ENCODE results near the gene TTC34. TPM values are rescaled to one million over a fixed set of nuclear protein-coding genes. Genes with fewer than 3 reads are reported as not detected.

Gene TTC34
- total RNA-seq, 2 donors from 2014 or later = 0.43 to 0.67 TPM

GRCh38 chr1:2640626-2641025 lies 160.9 kb downstream of the TTC34 start:
- intact Hi-C loops (cut with DNase I, micrococcal nuclease) = loop anchor here in 1 of 2 donors (10.0 kb wide), 1 partner anchor 226 kb away; the partner anchor contains the start of gene PEX10
- DNase-seq = no peak
- no peak for ATAC-seq

- no peak for ATAC-seq
- no peak for DNase-seq
- intact Hi-C loops (cut with DNase I, micrococcal nuclease) = loop anchor here in 1 of 2 donors (10.0 kb wide), 1 partner anchor 225 kb away; the partner anchor contains the start of gene PEX10
These were observed 161.6 kb downstream of the TTC34 start for GRCh38 chr1:2639607-2640521.

GRCh38 chr1:2639203-2639602 lies 162.3 kb downstream of the TTC34 start:
- DNase-seq = no peak
- intact Hi-C loops (cut with DNase I, micrococcal nuclease) = no loop called here
- no peak for ATAC-seq

DNA sequence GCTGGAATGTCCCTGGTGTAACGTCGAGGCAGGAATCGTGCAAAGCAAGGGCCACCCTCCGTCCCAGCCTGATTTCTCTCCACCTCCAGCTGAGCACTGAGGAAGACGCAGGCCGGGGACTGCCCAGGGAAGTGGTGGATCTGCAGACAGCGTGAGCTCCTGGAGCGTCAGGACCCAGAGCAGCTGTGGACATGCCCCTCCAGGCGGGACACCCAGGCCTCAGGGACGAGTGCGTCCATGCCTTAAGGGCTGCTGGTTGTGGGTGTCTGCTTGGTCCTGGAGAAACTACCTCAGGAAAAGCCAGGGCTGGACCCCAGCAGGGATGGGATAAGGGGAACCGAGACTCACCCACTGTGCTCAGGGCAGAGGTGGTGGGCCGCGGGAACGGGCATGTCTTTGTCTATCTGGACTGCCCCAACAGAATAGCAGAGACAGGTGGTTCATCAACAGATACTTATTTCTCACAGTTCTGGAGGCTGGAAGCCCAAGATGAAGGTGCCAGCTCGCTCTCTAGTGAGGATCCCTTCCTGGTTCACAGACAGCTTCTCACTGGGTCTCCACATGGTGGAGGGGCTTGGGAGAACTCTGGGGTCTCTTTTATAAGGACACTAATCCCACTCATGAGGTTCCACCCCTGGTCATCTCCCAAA lies 162.9 kb downstream of the TTC34 start:
- intact Hi-C loops (cut with DNase I, micrococcal nuclease) = no loop called here
- ATAC-seq (no peak), DNase-seq (no peak)

DNA sequence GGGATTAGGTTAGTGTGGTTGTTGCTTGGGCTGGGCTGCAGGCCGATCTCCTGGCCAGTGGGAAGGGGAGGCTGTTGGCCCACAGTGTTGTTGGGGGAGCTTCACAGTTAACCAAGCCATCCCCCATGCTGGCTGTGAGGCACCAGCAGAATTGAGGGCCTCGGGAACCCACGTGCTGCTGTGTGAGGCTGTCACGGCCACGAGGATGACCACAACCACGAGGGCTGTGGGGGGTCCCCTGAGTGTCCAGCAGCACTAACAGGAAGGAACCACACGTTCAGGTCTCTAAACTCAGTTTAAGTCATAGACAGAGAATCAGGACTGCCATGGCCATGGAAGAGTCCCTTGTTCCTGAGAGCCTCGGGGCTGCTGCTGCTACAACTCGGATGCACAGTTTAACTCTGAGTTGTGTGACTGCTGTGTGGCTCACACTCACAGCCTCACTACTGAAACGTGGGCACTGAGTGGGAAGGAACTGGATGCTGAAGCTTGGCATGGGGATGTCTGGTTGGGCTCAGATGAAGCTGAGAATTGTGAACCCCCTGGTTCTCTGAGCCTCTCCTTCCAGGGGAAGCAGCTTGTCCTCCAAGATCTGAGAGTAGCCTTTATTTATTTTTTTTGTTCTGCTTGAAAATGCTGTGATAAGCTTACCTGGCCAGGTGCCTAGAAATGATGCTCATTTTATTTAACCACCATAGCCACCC lies 163.9 kb downstream of the TTC34 start:
- DNase-seq (no peak), ATAC-seq (no peak)
- intact Hi-C loops (cut with DNase I, micrococcal nuclease) = no loop called here

DNA sequence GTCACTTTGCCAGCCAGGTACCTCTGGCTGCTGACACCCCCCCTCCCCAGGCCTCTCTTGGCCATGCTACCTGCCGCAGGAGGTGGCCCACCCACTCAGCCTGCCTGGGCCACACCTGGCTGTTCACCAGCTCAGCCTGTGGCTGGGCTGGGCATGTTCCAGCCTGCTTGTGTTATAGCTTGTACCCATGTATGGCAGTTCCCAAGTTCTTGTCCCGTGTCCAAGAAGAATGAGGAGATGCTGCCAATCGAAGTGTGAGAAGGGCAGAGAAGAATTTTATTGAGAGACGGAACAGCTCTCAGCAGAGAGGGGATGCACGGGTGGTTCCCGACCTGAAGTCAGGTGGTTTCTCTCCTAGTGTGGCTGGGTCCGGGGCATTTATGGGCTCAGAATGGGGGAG lies 164.8 kb downstream of the TTC34 start:
- DNase-seq (no peak), ATAC-seq (no peak)
- intact Hi-C loops (cut with DNase I, micrococcal nuclease) = no loop called here

- DNase-seq (no peak), ATAC-seq (no peak)
- intact Hi-C loops (cut with DNase I, micrococcal nuclease) = no loop called here
These were observed 166.0 kb downstream of the TTC34 start for GRCh38 chr1:2635361-2636010.

DNA sequence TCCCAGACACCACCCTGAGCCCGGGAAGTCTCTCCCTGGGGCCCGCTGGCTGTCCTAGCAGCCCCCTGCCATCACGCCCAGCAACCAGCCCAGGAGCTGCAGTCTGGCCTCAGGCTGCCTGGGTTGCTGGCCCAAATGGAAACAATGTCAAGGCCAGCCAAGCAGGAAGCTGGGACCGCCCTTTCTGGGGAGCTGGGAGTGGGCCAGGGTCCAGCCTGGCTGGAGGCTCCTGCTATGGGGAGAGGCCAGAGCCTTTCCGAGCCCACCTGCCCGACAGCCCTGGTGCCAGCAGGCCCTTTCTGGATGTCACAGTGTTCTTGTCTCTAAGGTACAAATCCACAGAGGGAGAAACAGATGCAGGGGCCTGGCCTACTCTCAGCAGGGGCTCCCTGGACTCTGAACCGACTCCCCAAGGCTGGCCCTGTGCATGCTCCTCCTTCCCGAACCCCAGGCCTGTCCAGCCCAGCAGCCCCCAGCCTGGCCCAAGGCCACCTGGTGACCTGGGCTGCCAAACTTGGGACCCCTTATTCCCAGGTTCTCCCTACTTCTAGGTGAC lies 167.5 kb downstream of the TTC34 start:
- DNase-seq (no peak), ATAC-seq (no peak)
- intact Hi-C loops (cut with DNase I, micrococcal nuclease) = no loop called here

- DNase-seq (no peak), ATAC-seq (no peak)
- intact Hi-C loops (cut with DNase I, micrococcal nuclease) = no loop called here
These were observed 168.0 kb downstream of the TTC34 start for GRCh38 chr1:2633366-2633935.

- peak; percentile 67 to 68 for DNase-seq
- intact Hi-C loops (cut with DNase I, micrococcal nuclease) = no loop called here
- peak; percentile 54 for ATAC-seq
These were observed 168.7 kb downstream of the TTC34 start, which contains the start of gene MMEL1 for GRCh38 chr1:2632561-2633361. Gene MMEL1 (minus strand): TSS chr1:2633016. CDS start chr1:2629484, 3,532 bp downstream.

DNA sequence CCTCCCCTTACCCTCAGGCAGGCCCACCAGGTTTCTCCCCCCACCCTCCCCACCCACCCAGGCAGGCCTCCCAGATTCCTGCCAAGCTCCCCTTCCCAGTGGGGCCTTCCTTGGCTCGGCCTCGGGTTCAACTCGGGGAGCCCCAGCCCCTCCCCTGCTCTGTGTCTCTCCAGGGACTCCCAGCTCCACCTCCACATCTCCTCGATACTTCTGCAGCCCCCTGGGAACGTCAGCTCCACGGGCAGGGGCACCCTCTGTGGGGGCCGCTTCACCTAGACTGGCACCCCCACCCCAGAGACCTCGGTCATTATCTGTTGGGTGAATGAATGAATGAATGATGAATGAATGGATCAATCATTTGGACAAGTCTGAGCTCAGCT lies 169.5 kb downstream of the TTC34 start:
- intact Hi-C loops (cut with DNase I, micrococcal nuclease) = no loop called here
- ATAC-seq = no peak
- no peak for DNase-seq

GRCh38 chr1:2631136-2632050 lies 170.1 kb downstream of the TTC34 start:
- intact Hi-C loops (cut with DNase I, micrococcal nuclease) = no loop called here
- ATAC-seq = peak; percentile 91
- peak; percentile 71 to 76 for DNase-seq

DNA sequence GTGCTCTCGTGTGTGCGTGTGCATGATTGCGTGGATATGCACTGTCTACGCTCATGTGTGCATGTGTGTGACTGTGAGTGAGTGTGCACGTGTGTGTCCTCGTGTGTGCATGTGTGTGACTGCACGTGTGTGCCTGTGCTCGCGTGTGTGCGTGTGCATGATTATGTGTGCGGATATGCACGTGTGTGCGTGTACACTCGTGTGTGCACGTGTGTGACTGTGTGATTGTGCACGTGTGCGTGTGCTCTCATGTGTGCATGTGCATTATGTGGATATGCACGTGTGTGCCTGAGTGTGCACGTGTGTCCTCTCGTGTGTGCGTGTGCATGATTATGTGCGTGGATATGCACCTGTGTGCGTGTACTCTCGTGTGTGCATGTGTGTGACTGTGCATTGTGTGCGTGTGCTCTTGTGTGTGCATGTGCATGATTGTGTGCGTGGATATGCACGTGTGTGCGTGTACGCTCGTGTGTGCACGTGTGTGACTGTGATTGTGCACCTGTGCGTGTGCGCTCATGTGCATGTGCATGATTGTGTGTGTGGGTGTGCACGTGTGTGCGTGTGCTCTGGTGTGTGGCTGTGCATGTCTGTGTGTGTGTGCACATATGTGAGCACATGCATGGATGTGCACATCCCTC lies 170.9 kb downstream of the TTC34 start:
- DNase-seq (no peak), ATAC-seq (no peak)
- intact Hi-C loops (cut with DNase I, micrococcal nuclease) = no loop called here

DNA sequence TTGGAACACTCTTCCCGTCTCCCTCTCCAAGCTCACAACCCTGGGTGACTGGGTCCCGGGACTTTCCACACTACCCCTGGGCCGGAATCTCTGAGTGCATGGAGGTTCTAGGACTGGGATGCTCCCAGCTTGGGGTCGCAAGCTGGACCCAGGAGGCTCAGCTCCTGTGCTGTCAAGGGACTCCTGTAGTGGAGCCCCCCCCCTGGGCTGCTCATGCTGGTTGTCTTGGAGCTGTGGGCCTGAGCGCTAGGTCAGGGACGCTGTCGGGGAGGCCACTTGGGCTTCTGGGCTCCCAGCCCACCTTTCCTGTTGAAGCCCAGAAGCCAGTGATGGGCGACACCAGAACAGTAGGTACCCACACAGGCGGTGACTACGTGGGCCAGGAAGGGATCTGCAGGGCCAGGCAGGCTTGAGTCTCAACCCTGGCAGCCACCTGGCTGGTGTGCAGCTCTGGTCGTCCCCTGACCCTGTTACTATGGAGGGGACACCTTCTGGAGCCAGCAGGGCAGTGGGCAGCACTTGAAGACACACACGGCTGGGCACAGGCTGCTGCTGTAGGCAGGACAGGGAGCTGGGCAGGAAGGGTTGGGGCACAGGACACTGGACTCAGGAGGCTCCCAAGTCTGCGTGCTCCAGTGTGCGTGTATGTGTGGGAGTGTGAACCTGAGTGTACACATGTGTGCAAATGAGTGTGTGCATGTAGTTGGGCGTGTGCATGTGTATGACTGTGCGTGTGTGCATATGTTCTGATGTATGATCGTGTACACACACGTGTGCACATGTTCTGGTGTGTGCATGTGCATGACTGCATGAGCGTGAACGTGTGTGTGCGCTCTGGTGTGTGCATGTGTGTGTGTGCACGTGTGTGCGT lies 171.6 kb downstream of the TTC34 start:
- ATAC-seq (no peak), DNase-seq (no peak)
- intact Hi-C loops (cut with DNase I, micrococcal nuclease) = no loop called here

DNA sequence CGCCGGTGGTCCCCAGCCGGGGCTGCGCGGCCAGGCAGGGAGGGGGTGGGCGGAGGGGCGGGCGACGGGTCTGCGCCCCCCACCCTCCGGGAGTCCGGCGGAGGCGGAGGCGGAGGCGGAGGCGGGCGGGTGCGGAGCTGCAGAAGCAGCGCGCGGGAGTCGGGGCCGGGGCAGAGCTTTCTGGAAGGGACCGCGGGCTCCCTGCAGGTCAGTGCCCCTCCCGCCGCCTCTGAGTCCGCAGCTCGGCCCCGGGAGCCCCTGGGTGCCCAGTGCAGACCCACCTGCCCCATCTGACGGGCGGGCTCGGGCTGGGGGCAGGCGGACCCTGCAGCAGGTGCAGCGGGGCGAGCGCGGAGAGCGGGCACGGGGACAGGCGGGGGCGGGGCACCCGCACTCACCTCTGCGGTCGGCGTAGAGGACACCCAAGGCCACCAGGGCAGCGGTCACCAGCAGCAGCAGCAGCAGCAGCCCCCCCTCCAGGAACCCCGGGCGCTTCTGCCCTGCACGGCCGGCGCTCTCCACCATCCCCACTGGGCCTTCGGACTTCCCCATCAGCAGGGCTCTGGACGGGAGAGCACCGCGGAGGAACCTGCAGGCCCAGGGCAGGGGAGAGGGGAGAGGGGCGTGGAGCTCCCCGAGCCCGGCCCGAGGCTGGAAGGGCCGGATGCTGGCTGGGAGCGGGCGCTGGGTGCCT lies 172.4 kb downstream of the TTC34 start:
- no peak for DNase-seq
- intact Hi-C loops (cut with DNase I, micrococcal nuclease) = no loop called here
- no peak for ATAC-seq

All from left colon (tissue), 2 donors.